Upper lobe of left lung (tissue), 6 donors: ENCODE measurements around the gene HLA-DPA1. TPM values are rescaled to one million over a fixed set of nuclear protein-coding genes. Genes with fewer than 3 reads are reported as not detected.

Experiments
- ATAC-seq, 2 donors: fragments of 200-7000 bp; cut with Tn5 transposase; one replicate each; pipeline ENCODE4 v1.9.1; 2022; ENCODE audit warnings: mild to moderate bottlenecking in 2 of 2, moderate library complexity in 2 of 2; ENCODE audit not compliant: low FRiP score in 2 of 2
- DNase-seq, 2 donors: peaks; one replicate each; pipeline ENCODE4 v3.0.0-alpha.2; 2019 to 2020
- H3K27ac ChIP-seq, 4 donors: fragments of 200-600 bp; sonication (generic); one replicate each; pipeline ENCODE4 v1.5.1; 2016 to 2019
- H3K27me3 ChIP-seq, 4 donors: fragments of 200-600 bp; sonication (generic); one replicate each; pipeline ENCODE4 v1.5.1; 2017 to 2019
- H3K36me3 ChIP-seq, 4 donors: fragments of 200-600 bp; sonication (generic); one replicate each; pipeline ENCODE4 v1.5.1; 2016 to 2019
- H3K4me1 ChIP-seq, 4 donors: fragments of 200-600 bp; sonication (generic); one replicate each; pipeline ENCODE4 v1.5.1; 2018 to 2019
- H3K4me3 ChIP-seq, 4 donors: fragments of 200-600 bp; sonication (generic); one replicate each; pipeline ENCODE4 v1.5.1; 2017 to 2019; ENCODE audit warnings: mild to moderate bottlenecking in 2 of 4, moderate library complexity in 1 of 4
- H3K9me3 ChIP-seq, 4 donors: fragments of 200-600 bp; sonication (generic); one replicate each; pipeline ENCODE4 v1.5.1; 2018 to 2019
- CTCF ChIP-seq, 6 experiments: fragments of 450-650 bp in 4 of 6; fragments of 200-600 bp in 2 of 6; sonication (generic) in 2 of 6; IDR thresholded peaks; one replicate each; pipeline ENCODE4 v1.5.1; 2016 to 2019; ENCODE audit warnings: antibody characterized with exemption in 6 of 6
- EP300 ChIP-seq, 4 donors: sonication (generic); formaldehyde crosslinking; IDR thresholded peaks; one replicate each; pipeline ENCODE4 v1.5.1; 2017; ENCODE audit warnings: antibody characterized with exemption in 4 of 4, control low read depth in 2 of 4
- POLR2A ChIP-seq, 4 donors: fragments of 450-650 bp; IDR thresholded peaks; one replicate each; pipeline ENCODE4 v1.5.1; 2016 to 2017; ENCODE audit warnings: antibody characterized with exemption in 4 of 4, mild to moderate bottlenecking in 2 of 4
- POLR2AphosphoS5 ChIP-seq, 2 donors: sonication (generic); formaldehyde crosslinking; IDR thresholded peaks; one replicate each; pipeline ENCODE4 v1.5.1; 2017; ENCODE audit warnings: antibody characterized with exemption in 2 of 2
- WGBS, 2 donors: methylation state at CpG; one replicate each; pipeline ENCODE4 v1.1.5; 2017 to 2018; 5-methylcytosine and 5-hydroxymethylcytosine counted together
- total RNA-seq, 6 donors: library from RNA; depleted of rRNA in 4 of 6; stranded (reverse); fragments of >200 nt in 4 of 6; gene quantifications; one replicate each; pipeline versions ENCODE4 v1.1.0 to v1.2.1, GENCODE V29; 2016 to 2021
- donor health status: DM: no; HTN: no; CAD: no; lungs with moderate emphysema.
- donor health status: DM: no; HTN: yes; CAD: no; lungs with severe emphysema.

The HLA-DPA1 gene
- total RNA-seq, 6 donors from 2014 or later = 109 to 674 (median 399) TPM

GRCh38 chr6:33021917-33022316 is 51.5 kb downstream of the HLA-DPA1 start:
- Histone ChIP-seq H3K4me1 (peaks cover 20 to 32% (median 22%) of the 10 kb centered on the region in 4 donors), H3K27me3 (no peaks in the 10 kb centered on the region), H3K27ac (peak overlapping the region in 1 of 4 donors; percentile 90), H3K9me3 (no peaks in the 10 kb centered on the region), H3K4me3 (no peak overlapping the region), H3K36me3 (no peaks in the 10 kb centered on the region)
- ATAC-seq = no peak
- DNase-seq = peak in 1 of 2 donors; percentile 65
- no peak for TF ChIP-seq POLR2A (IDR thresholded peaks at IDR 0.05)
- no peak for TF ChIP-seq EP300 (IDR thresholded peaks at IDR 0.05)
- no peak for TF ChIP-seq CTCF (IDR thresholded peaks at IDR 0.05)
- TF ChIP-seq POLR2AphosphoS5 (IDR thresholded peaks at IDR 0.05) = no peak
- 92 to 99% methylated on average over 10 to 11 of the region's 11 CpGs for WGBS, 2 donors

DNA sequence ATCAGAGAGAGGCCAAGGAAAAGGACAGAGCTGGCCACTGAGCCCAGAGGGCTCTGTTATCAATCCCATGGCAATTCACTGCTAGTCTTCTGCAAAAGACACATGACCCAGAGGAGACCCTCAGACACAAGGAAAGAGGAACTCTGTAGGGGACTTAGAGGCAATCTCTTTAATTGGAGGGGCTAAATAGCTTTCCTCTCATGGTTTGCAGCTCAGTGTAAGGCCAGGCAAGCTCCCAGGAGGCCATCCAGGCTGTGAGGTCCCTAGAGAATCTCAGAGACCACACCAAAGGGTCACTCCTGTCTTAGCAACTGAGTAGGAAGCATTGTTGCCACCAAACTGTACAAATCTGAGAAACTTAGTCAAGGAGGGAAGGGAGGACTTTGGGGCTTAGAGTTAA is 54.1 kb downstream of the HLA-DPA1 start:
- Histone ChIP-seq H3K9me3 (no peaks in the 10 kb centered on the region), H3K36me3 (no peaks in the 10 kb centered on the region), H3K4me1 (peaks cover 20 to 41% (median 26%) of the 10 kb centered on the region in 4 donors), H3K4me3 (peak overlapping the region in 3 of 4 donors; percentile 7 to 15 (median 8)), H3K27ac (peak overlapping the region; percentile 82 to 95 (median 88)), H3K27me3 (no peaks in the 10 kb centered on the region)
- DNase-seq (no peak), ATAC-seq (no peak)
- no peak for TF ChIP-seq POLR2AphosphoS5 (IDR thresholded peaks at IDR 0.05)
- no peak for TF ChIP-seq POLR2A (IDR thresholded peaks at IDR 0.05)
- TF ChIP-seq EP300 (IDR thresholded peaks at IDR 0.05) = no peak
- TF ChIP-seq CTCF (IDR thresholded peaks at IDR 0.05) = no peak

- no peaks in the 10 kb centered on the region for H3K9me3 ChIP-seq
- peak in 1 of 2 donors; percentile 95 for DNase-seq
- H3K4me3 ChIP-seq = peak overlapping the region in 3 of 4 donors; percentile 7 to 15 (median 8)
- no peaks in the 10 kb centered on the region for H3K27me3 ChIP-seq
- H3K4me1 ChIP-seq = peaks cover 20 to 41% (median 26%) of the 10 kb centered on the region in 4 donors
- TF ChIP-seq CTCF (IDR thresholded peaks at IDR 0.05) = no peak
- TF ChIP-seq EP300 (IDR thresholded peaks at IDR 0.05) = peak in 1 of 4 donors; percentile 44
- TF ChIP-seq POLR2A (IDR thresholded peaks at IDR 0.05) = peak in 2 of 4 donors; percentile 16 to 60
- peak; percentile 66 to 73 for TF ChIP-seq POLR2AphosphoS5 (IDR thresholded peaks at IDR 0.05)
- peak; percentile 93 to 95 for ATAC-seq
- H3K36me3 ChIP-seq = no peaks in the 10 kb centered on the region
- 0 to 6% methylated on average over 6 of the region's 6 CpGs for WGBS, 2 donors
- H3K27ac ChIP-seq = peak overlapping the region; percentile 82 to 95 (median 88)
These were observed 54.5 kb downstream of the HLA-DPA1 start for GRCh38 chr6:33018904-33019303.

GRCh38 chr6:33018418-33018817 is 55.0 kb downstream of the HLA-DPA1 start:
- Histone ChIP-seq H3K9me3 (no peaks in the 10 kb centered on the region), H3K27me3 (no peaks in the 10 kb centered on the region), H3K27ac (peak overlapping the region; percentile 82 to 95 (median 88)), H3K4me1 (peaks cover 20 to 41% (median 26%) of the 10 kb centered on the region in 4 donors), H3K4me3 (peak overlapping the region in 2 of 4 donors; percentile 7 to 15), H3K36me3 (no peaks in the 10 kb centered on the region)
- TF ChIP-seq CTCF (IDR thresholded peaks at IDR 0.05) (no peak), POLR2A (IDR thresholded peaks at IDR 0.05) (no peak), POLR2AphosphoS5 (IDR thresholded peaks at IDR 0.05) (no peak), EP300 (IDR thresholded peaks at IDR 0.05) (no peak)
- DNase-seq = no peak
- ATAC-seq = no peak

- WGBS, 2 donors = 73 to 78% methylated on average over 3 of the region's 3 CpGs
- Histone ChIP-seq H3K36me3 (no peaks in the 10 kb centered on the region), H3K27ac (peak overlapping the region; percentile 82 to 95 (median 88)), H3K4me3 (no peak overlapping the region), H3K27me3 (no peaks in the 10 kb centered on the region), H3K9me3 (no peaks in the 10 kb centered on the region), H3K4me1 (peaks cover 20 to 41% (median 26%) of the 10 kb centered on the region in 4 donors)
- ATAC-seq (peak in 1 of 2 donors; percentile 56), DNase-seq (no peak)
- TF ChIP-seq CTCF (IDR thresholded peaks at IDR 0.05) (no peak), POLR2A (IDR thresholded peaks at IDR 0.05) (no peak)
These were observed 55.6 kb downstream of the HLA-DPA1 start for GRCh38 chr6:33017694-33018353.
